Naive thymus-derived CD4-positive, alpha-beta T cell (primary cell): Measurements from ENCODE around the gene TNFRSF1A. TPM values are rescaled to one million over a fixed set of nuclear protein-coding genes. Genes with fewer than 3 reads are reported as not detected.

ENCODE experiments used
- ATAC-seq: fragments of 150-1000 bp; cut with Tn5 transposase; 2 replicates; pipeline ENCODE4 v1.10.0; 2021; ENCODE audit warnings: mild to moderate bottlenecking, moderate library complexity
- CTCF ChIA-PET: fragments of 350-600 bp; sonication (Branson Sonifier 250); formaldehyde crosslinking; loops from one replicate; lab custom pipeline; 2021; ENCODE audit warnings: antibody characterized with exemption; lab: Charles Lee
- POLR2A ChIA-PET: fragments of 350-600 bp; sonication (Branson Sonifier 250); formaldehyde crosslinking; loops from one replicate; lab custom pipeline; 2021; ENCODE audit warnings: antibody characterized with exemption, inconsistent platforms; lab: Charles Lee
- DNase-seq, 9 donors: peaks; one replicate each; pipeline versions ENCODE4 v3.0.0 to v3.0.0-alpha.2; 2020 to 2022; ENCODE audit warnings: mixed read lengths in 1 of 9
- H3K27ac ChIP-seq: one replicate; pipeline ENCODE4 v1.7.0; 2013; ENCODE audit warnings: mild to moderate bottlenecking, low read depth, low read length, moderate library complexity
- H3K27me3 ChIP-seq, 2 donors: one replicate each; pipeline ENCODE4 v1.7.0; 2013; ENCODE audit warnings: low read length in 2 of 2, mild to moderate bottlenecking in 2 of 2, moderate library complexity in 2 of 2; ENCODE audit not compliant: control insufficient read depth in 2 of 2, insufficient read depth in 2 of 2
- H3K36me3 ChIP-seq, 3 experiments: 1 replicate in 2 of 3; 2 replicates in 1 of 3; pipeline ENCODE4 v1.7.0; 2013; ENCODE audit warnings: low read length in 3 of 3, mild to moderate bottlenecking in 3 of 3, moderate library complexity in 1 of 3; ENCODE audit not compliant: insufficient read depth in 3 of 3, control insufficient read depth in 2 of 3
- H3K4me1 ChIP-seq, 2 donors: one replicate each; pipeline ENCODE4 v1.7.0; 2013; ENCODE audit warnings: low read length in 2 of 2, mild to moderate bottlenecking in 2 of 2, moderate library complexity in 1 of 2; ENCODE audit not compliant: control insufficient read depth in 2 of 2, insufficient read depth in 2 of 2
- H3K4me3 ChIP-seq: 2 replicates; pipeline ENCODE4 v1.7.0; 2013; ENCODE audit warnings: mild to moderate bottlenecking, low read length
- H3K9me3 ChIP-seq, 3 experiments: 1 replicate in 2 of 3; 2 replicates in 1 of 3; pipeline ENCODE4 v1.7.0; 2013; ENCODE audit warnings: low read length in 3 of 3; ENCODE audit not compliant: control insufficient read depth in 2 of 3
- H3K27ac Mint-ChIP-seq, 9 donors: one replicate each; pipeline ENCODE4 v1.8.0; 2020 to 2022; ENCODE audit warnings: mixed read lengths in 9 of 9, mild to moderate bottlenecking in 8 of 9, moderate library complexity in 5 of 9, inconsistent platforms in 2 of 9
- H3K27me3 Mint-ChIP-seq, 5 donors: one replicate each; pipeline ENCODE4 v1.8.0; 2021 to 2022; ENCODE audit warnings: mixed read lengths in 5 of 5, mild to moderate bottlenecking in 1 of 5
- H3K36me3 Mint-ChIP-seq, 5 donors: one replicate each; pipeline ENCODE4 v1.8.0; 2020 to 2022; ENCODE audit warnings: mixed read lengths in 5 of 5, mild to moderate bottlenecking in 3 of 5, inconsistent platforms in 1 of 5
- H3K4me1 Mint-ChIP-seq, 7 donors: one replicate each; pipeline ENCODE4 v1.8.0; 2020 to 2022; ENCODE audit warnings: mixed read lengths in 7 of 7, mild to moderate bottlenecking in 3 of 7, inconsistent platforms in 1 of 7
- H3K4me3 Mint-ChIP-seq, 10 donors: one replicate each; pipeline ENCODE4 v1.8.0; 2020 to 2022; ENCODE audit warnings: mild to moderate bottlenecking in 10 of 10, mixed read lengths in 10 of 10, moderate library complexity in 6 of 10, inconsistent platforms in 2 of 10
- H3K9me3 Mint-ChIP-seq, 11 donors: one replicate each; pipeline ENCODE4 v1.8.0; 2020 to 2022; ENCODE audit warnings: mixed read lengths in 11 of 11, mild to moderate bottlenecking in 4 of 11, inconsistent platforms in 1 of 11, moderate library complexity in 1 of 11
- intact Hi-C, 2 donors: fragments of 100-400 bp; cut with micrococcal nuclease; formaldehyde crosslinking; loops; one replicate each; pipeline ENCODE4 v1.15.1; 2023
- polyA plus RNA-seq, 2 donors: library from polyadenylated mRNA; unstranded; fragments of 300-500 nt; fragmentation: Illumina TruSeq; gene quantifications; one replicate each; pipeline ENCODE4 v1.2.3, GENCODE V29; 2021
- total RNA-seq, 6 experiments: library from RNA in 5 of 6; stranded (reverse) in 5 of 6; gene quantifications; 1 replicate in 5 of 6; 2 replicates in 1 of 6; pipeline ENCODE4 v1.2.3 and lab custom pipeline; 2021 to 2026

TNFRSF1A gene
- total and polyA plus RNA-seq, 7 experiments from 2014 or later: 24.1 to 99.4 (median 57.4) TPM

GRCh38 chr12:6281081-6281809, 60.6 kb downstream of the TNFRSF1A start:
- Histone ChIP-seq H3K36me3 (no peaks in the 10 kb centered on the region), H3K9me3 (no peaks in the 10 kb centered on the region), H3K27me3 (peaks cover 0 to 3% of the 10 kb centered on the region in 2 donors), H3K4me3 (no peak overlapping the region), H3K4me1 (peaks cover 0 to 3% of the 10 kb centered on the region in 2 donors), H3K27ac (no peak overlapping the region)
- peaks cover 0 to 14% (median 11%) of the 10 kb centered on the region in 7 donors for H3K4me1 Mint-ChIP-seq
- H3K9me3 Mint-ChIP-seq: peaks cover 0 to 2% (median 0%) of the 10 kb centered on the region in 11 donors
- ChIA-PET POLR2A (no interaction called here), CTCF (interaction anchor here (0.6 to 1.6 kb wide), 3 partner anchors 145 to 292 kb away, joined by 3 to 5 read pairs (median 5); no protein-coding TSS in a partner anchor)
- H3K27ac Mint-ChIP-seq: peak overlapping the region in 3 of 9 donors; percentile 19 to 86 (median 56)
- ATAC-seq (no peak), DNase-seq (no peak)
- peaks cover 0 to 32% (median 19%) of the 10 kb centered on the region in 5 donors for H3K27me3 Mint-ChIP-seq
- peak overlapping the region in 2 of 10 donors; percentile 20 to 32 for H3K4me3 Mint-ChIP-seq
- no peaks in the 10 kb centered on the region for H3K36me3 Mint-ChIP-seq
- intact Hi-C loops: no loop called here

GRCh38 chr12:6280672-6281071, 61.2 kb downstream of the TNFRSF1A start:
- peaks cover 0 to 2% (median 0%) of the 10 kb centered on the region in 11 donors for H3K9me3 Mint-ChIP-seq
- CTCF ChIA-PET: interaction anchor here (1.1 to 2.2 kb wide), 3 partner anchors 85 to 292 kb away, joined by 4 to 18 read pairs (median 5); no protein-coding TSS in a partner anchor
- H3K27ac Mint-ChIP-seq: peak overlapping the region in 2 of 9 donors; percentile 19 to 56

GRCh38 chr12:6280053-6280469, 61.8 kb downstream of the TNFRSF1A start:
- H3K9me3 Mint-ChIP-seq: peaks cover 0 to 2% (median 0%) of the 10 kb centered on the region in 11 donors
- no peak overlapping the region for H3K27ac Mint-ChIP-seq
- H3K4me1 Mint-ChIP-seq: peaks cover 0 to 12% (median 10%) of the 10 kb centered on the region in 7 donors
- no peak for DNase-seq
- ATAC-seq: no peak
- intact Hi-C loops: no loop called here
- Histone ChIP-seq H3K27me3 (peaks cover 0 to 3% of the 10 kb centered on the region in 2 donors), H3K9me3 (no peaks in the 10 kb centered on the region), H3K27ac (no peak overlapping the region), H3K4me1 (peaks cover 0 to 3% of the 10 kb centered on the region in 2 donors), H3K36me3 (no peaks in the 10 kb centered on the region), H3K4me3 (no peak overlapping the region)
- peaks cover 1 to 30% (median 19%) of the 10 kb centered on the region in 5 donors for H3K27me3 Mint-ChIP-seq
- no peaks in the 10 kb centered on the region for H3K36me3 Mint-ChIP-seq
- POLR2A ChIA-PET: no interaction called here
- peak overlapping the region in 3 of 10 donors; percentile 58 to 75 (median 60) for H3K4me3 Mint-ChIP-seq
- CTCF ChIA-PET: interaction anchor here (0.7 to 2.2 kb wide), 7 partner anchors 10 to 226 kb away, joined by 3 to 23 read pairs (median 6); no protein-coding TSS in a partner anchor

More at GRCh38 chr12:6280672-6281071, 61.2 kb downstream of the TNFRSF1A start:
- no peak for DNase-seq
- H3K36me3 ChIP-seq: no peaks in the 10 kb centered on the region
- no peak overlapping the region for H3K4me3 ChIP-seq
- H3K4me1 ChIP-seq: peaks cover 0 to 3% of the 10 kb centered on the region in 2 donors
- Mint-ChIP-seq H3K4me3 (peak overlapping the region in 2 of 10 donors; percentile 20 to 32), H3K27me3 (peaks cover 0 to 29% (median 19%) of the 10 kb centered on the region in 5 donors), H3K36me3 (no peaks in the 10 kb centered on the region), H3K4me1 (peaks cover 0 to 14% (median 11%) of the 10 kb centered on the region in 7 donors)
- POLR2A ChIA-PET: no interaction called here
- H3K27me3 ChIP-seq: peaks cover 0 to 3% of the 10 kb centered on the region in 2 donors
- H3K27ac ChIP-seq: no peak overlapping the region
- intact Hi-C loops: no loop called here
- H3K9me3 ChIP-seq: no peaks in the 10 kb centered on the region
- ATAC-seq: no peak

- peaks cover 0 to 3% of the 10 kb centered on the region in 2 donors for H3K4me1 ChIP-seq
- H3K9me3 ChIP-seq: no peaks in the 10 kb centered on the region
- H3K36me3 ChIP-seq: no peaks in the 10 kb centered on the region
- no peak for ATAC-seq
- Mint-ChIP-seq H3K36me3 (no peaks in the 10 kb centered on the region), H3K27me3 (peaks cover 5 to 31% (median 19%) of the 10 kb centered on the region in 5 donors), H3K4me3 (peak overlapping the region in 5 of 10 donors; percentile 31 to 75 (median 58)), H3K9me3 (peaks cover 0 to 2% (median 0%) of the 10 kb centered on the region in 11 donors), H3K4me1 (peaks cover 0 to 11% (median 7%) of the 10 kb centered on the region in 7 donors), H3K27ac (peak overlapping the region in 1 of 9 donors; percentile 55)
- POLR2A ChIA-PET: interaction anchor here (1.2 kb wide), 1 partner anchor 215 kb away, joined by 4 read pairs; no protein-coding TSS in a partner anchor
- H3K27ac ChIP-seq: no peak overlapping the region
- CTCF ChIA-PET: interaction anchor here (0.6 to 2.2 kb wide), 18 partner anchors 10 to 291 kb away, joined by 3 to 23 read pairs (median 6); no protein-coding TSS in a partner anchor
- intact Hi-C loops: loop anchor here in 1 of 2 donors (2.0 kb wide), 1 partner anchor 49 kb away; no protein-coding TSS in a partner anchor
- H3K27me3 ChIP-seq: peaks cover 0 to 3% of the 10 kb centered on the region in 2 donors
- no peak for DNase-seq
- H3K4me3 ChIP-seq: no peak overlapping the region
Observed at GRCh38 chr12:6279631-6280030, 62.2 kb downstream of the TNFRSF1A start.

- Mint-ChIP-seq H3K27ac (no peak overlapping the region), H3K4me3 (peak overlapping the region; percentile 18 to 75 (median 40)), H3K4me1 (peaks cover 0 to 11% (median 6%) of the 10 kb centered on the region in 7 donors), H3K36me3 (no peaks in the 10 kb centered on the region), H3K9me3 (peaks cover 0 to 2% (median 0%) of the 10 kb centered on the region in 11 donors), H3K27me3 (peaks cover 5 to 31% (median 19%) of the 10 kb centered on the region in 5 donors)
- CTCF ChIA-PET: interaction anchor here (0.6 to 2.2 kb wide), 24 partner anchors 8 to 291 kb away, joined by 3 to 23 read pairs (median 4); no protein-coding TSS in a partner anchor
- H3K27ac ChIP-seq: no peak overlapping the region
- no peak overlapping the region for H3K4me3 ChIP-seq
- intact Hi-C loops: loop anchor here in 1 of 2 donors (2.0 kb wide), 1 partner anchor 48 kb away; no protein-coding TSS in a partner anchor
- ATAC-seq (no peak), DNase-seq (no peak)
- no peaks in the 10 kb centered on the region for H3K36me3 ChIP-seq
- POLR2A ChIA-PET: interaction anchor here (1.2 kb wide), 1 partner anchor 215 kb away, joined by 4 read pairs; no protein-coding TSS in a partner anchor
- peaks cover 0 to 3% of the 10 kb centered on the region in 2 donors for H3K27me3 ChIP-seq
- H3K4me1 ChIP-seq: peaks cover 0 to 3% of the 10 kb centered on the region in 2 donors
- H3K9me3 ChIP-seq: no peaks in the 10 kb centered on the region
Observed at GRCh38 chr12:6279256-6279628, 62.6 kb downstream of the TNFRSF1A start.
